ENCODE measurements around the gene LRIG1. TPM values are rescaled to one million over a fixed set of nuclear protein-coding genes. Genes with fewer than 3 reads are reported as not detected.

LRIG1 gene
- total RNA-seq, 4 donors from 2014 or later, result 42.3 to 152 (median 66.1) TPM

DNA sequence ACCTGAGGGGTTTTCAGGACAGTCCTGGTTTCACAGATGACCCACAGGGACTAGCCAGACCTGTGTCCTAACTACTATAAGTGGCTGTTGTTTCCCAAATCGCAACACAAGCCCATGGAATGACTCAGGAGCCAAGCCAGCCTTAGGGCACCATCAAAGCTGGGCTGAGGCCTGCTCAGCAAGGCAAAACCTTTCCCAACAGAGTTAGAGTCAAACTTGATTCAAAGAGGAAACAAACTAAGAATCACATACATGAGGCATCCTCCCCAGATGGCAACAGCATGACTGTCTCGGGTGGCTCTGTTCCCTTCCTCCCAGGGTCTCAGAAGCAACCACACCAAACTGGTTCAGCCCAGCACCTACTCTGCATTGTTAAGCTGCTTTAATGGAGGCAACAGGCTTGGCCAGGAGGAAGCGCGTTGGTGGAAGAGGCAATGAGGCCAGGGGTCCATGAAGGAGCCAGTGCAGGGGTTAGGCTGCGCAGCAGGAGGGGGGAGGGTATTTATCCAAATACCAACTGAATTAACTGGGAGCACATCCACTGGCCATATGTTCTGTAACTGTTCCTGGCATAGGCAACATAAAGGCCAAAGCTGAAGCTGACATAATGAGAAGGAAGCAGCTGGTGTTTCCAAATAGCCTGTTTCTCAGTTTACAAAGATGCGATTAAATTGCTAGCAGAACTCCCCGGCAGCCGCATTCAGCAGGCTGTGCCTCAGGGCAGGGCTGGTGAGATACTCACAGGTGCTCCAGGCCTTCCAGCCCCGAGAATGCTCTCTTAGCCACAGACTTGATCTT is 102.4 kb downstream of the LRIG1 start:
- TF ChIP-seq, protein P1, sequence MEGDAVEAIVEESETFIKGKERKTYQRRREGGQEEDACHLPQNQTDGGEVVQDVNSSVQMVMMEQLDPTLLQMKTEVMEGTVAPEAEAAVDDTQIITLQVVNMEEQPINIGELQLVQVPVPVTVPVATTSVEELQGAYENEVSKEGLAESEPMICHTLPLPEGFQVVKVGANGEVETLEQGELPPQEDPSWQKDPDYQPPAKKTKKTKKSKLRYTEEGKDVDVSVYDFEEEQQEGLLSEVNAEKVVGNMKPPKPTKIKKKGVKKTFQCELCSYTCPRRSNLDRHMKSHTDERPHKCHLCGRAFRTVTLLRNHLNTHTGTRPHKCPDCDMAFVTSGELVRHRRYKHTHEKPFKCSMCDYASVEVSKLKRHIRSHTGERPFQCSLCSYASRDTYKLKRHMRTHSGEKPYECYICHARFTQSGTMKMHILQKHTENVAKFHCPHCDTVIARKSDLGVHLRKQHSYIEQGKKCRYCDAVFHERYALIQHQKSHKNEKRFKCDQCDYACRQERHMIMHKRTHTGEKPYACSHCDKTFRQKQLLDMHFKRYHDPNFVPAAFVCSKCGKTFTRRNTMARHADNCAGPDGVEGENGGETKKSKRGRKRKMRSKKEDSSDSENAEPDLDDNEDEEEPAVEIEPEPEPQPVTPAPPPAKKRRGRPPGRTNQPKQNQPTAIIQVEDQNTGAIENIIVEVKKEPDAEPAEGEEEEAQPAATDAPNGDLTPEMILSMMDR (IDR thresholded peaks at IDR 0.05; ENCODE audit: low read depth), result no peak

- TF ChIP-seq, protein P1 (IDR thresholded peaks at IDR 0.05; ENCODE audit: low read depth), result no peak
These were observed 103.1 kb downstream of the LRIG1 start for GRCh38 chr3:66397745-66398144.

- TF ChIP-seq, protein P1 (IDR thresholded peaks at IDR 0.05; ENCODE audit: low read depth), result no peak
These were observed 103.9 kb downstream of the LRIG1 start for GRCh38 chr3:66396888-66397287.

DNA sequence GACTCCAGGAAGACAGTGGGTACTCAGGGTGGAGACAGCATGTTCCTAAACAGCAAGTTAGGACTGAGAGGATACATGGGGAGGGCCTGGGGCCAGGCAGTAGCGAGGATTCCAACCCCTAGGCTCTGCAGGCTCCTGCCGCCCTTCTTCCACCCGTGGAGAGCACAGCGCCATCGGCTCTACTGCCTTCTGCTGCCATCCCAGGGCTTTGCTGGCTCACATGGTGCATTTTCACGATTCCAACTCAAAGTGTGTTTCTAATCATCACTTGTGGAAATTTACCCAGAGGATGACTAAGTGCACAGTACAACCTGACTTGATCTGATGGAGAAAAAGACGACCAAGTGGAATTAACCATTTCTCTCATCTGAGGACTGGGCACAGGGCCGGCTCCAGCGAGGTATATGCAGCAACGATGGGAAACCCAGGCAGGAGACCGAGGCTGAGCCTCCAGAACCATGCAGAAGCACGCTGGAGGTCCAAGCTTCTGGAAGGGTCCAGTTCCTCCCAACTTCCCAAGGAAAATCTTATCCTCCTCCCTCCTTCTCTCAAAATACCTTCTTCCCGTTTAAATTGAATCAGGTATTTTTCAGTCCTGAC is 104.6 kb downstream of the LRIG1 start:
- TF ChIP-seq, protein P1 (IDR thresholded peaks at IDR 0.05; ENCODE audit: low read depth), result no peak

DNA sequence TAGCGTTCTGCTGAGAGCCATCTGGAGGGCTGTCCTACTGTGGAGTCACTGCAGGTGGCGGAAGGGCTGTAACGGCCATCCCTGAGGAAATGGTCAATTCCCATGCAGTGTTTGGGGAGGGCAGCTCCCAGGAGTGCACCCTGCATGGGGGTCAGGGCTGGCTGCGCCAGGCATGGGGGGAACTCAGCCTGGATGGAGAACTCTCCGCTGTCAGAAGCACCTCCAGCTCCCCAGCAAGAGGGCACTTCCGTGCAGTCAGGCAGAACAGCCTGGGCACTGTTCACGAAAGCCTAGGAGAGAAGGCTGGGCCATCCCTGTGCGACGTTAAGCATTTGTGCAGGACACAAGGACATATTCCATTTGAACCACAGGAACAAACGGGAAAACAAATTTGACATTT is 105.2 kb downstream of the LRIG1 start:
- TF ChIP-seq, protein P1 (IDR thresholded peaks at IDR 0.05; ENCODE audit: low read depth), result no peak

GRCh38 chr3:66394753-66395249 is 106.0 kb downstream of the LRIG1 start:
- TF ChIP-seq, protein P1 (IDR thresholded peaks at IDR 0.05; ENCODE audit: low read depth), result no peak

DNA sequence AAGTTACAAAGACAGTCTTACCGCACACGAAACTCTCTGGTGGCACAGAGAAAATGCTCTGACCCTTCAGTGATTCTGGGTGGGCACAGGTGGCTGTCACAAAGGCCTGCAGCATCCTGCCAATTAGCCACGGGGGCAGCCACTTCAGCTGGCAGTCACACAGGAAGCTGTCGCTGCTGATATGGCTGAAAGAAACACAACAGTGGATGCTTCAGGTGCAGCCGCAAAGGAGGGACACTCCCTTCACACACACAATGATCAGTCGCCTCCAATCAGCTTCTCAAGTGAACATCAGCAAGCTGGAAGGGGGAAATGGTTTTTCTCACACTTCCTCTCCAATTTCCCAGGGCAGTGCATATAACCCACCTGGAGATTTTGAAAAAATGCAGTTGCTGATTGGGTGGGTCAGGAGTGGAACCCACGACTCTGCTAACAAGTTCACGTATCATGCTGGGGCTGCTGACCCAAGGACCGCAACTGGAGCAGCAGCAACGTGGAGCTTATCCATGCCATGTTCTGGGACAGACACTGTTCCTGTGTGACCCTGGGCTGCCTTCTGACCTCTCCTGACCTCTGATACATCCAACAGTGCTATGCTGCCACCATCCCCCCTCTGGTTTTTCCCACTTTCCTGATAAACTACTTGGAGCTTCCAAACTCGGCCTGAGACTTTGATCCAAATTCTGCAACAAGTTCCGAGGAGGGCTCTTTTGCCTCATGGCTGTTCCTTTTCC is 106.6 kb downstream of the LRIG1 start:
- TF ChIP-seq, protein P1 (IDR thresholded peaks at IDR 0.05; ENCODE audit: low read depth), result no peak

Measured in subcutaneous adipose tissue (tissue), 4 donors.